ENCODE data around the gene TBX19. TPM values are rescaled to one million over a fixed set of nuclear protein-coding genes. Genes with fewer than 3 reads are reported as not detected.

Gene TBX19
- total and polyA plus RNA-seq, 3 donors from 2014 or later = 1.9 to 2.7 (median 2.7) TPM

GRCh38 chr1:168335500-168335899, 54.8 kb downstream of the TBX19 start:
- H3K27me3 ChIP-seq = no peaks in the 10 kb centered on the region
- H3K36me3 ChIP-seq (ENCODE audit: low read depth, missing control alignments) = no peaks in the 10 kb centered on the region
- no peak overlapping the region for H3K27ac ChIP-seq
- intact Hi-C loops (cut with DNase I; ENCODE audit: low total_unique reads) = no loop called here
- H3K4me3 ChIP-seq = no peak overlapping the region
- WGBS, 2 donors = 77 to 82% methylated on average over 1 of the region's 1 CpG
- H3K4me1 ChIP-seq = no peaks in the 10 kb centered on the region
- no peaks in the 10 kb centered on the region for H3K9me3 ChIP-seq
- no peak for TF ChIP-seq POLR2A (IDR thresholded peaks at IDR 0.05)
- TF ChIP-seq, protein P1, sequence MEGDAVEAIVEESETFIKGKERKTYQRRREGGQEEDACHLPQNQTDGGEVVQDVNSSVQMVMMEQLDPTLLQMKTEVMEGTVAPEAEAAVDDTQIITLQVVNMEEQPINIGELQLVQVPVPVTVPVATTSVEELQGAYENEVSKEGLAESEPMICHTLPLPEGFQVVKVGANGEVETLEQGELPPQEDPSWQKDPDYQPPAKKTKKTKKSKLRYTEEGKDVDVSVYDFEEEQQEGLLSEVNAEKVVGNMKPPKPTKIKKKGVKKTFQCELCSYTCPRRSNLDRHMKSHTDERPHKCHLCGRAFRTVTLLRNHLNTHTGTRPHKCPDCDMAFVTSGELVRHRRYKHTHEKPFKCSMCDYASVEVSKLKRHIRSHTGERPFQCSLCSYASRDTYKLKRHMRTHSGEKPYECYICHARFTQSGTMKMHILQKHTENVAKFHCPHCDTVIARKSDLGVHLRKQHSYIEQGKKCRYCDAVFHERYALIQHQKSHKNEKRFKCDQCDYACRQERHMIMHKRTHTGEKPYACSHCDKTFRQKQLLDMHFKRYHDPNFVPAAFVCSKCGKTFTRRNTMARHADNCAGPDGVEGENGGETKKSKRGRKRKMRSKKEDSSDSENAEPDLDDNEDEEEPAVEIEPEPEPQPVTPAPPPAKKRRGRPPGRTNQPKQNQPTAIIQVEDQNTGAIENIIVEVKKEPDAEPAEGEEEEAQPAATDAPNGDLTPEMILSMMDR (IDR thresholded peaks at IDR 0.05) = no peak
- no peak for DNase-seq

DNA sequence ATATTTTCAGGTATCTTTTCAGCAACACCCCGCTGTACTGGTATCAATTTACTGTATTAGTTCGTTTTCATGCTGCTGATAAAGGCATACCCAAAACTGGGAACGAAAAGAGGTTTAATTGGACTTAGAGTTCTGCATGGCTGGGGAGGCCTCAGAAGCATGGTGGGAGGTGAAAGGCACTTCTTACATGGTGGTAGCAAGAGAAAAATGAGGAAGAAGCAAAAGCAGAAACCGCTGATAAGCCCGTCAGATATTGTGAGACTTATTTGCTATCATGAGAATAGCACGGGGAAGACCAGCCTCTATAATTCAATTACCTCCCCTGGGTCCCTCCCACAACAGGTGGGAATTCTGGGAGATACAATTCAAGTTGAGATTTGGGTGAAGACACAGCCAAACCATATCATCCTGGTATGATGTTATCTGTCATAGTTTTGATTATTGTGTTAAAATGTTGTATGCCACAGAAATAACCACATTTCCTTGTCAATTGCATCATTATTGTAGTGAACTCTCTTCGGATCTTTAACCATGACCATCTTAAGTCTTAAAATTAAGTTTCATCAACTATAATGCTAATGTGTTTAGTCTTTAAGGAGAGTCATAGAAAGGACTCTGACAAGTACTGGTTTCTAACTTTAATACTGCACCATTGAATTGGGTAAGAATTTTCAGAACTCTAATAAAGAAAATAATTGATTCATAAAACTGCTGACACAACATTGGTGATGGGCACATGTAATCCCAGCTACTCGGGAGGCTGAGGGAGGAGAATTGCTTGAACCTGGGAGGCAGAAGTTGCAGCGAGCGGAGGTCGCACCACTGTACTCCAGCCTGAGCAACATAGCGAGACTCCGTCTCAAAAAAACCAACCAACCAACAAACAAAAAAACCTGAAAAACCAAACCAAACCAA, 58.2 kb downstream of the TBX19 start:
- no peak overlapping the region for H3K27ac ChIP-seq
- TF ChIP-seq POLR2A (IDR thresholded peaks at IDR 0.05) = no peak
- TF ChIP-seq, protein P1 (IDR thresholded peaks at IDR 0.05) = no peak
- peaks cover 8% of the 10 kb centered on the region for H3K4me1 ChIP-seq
- intact Hi-C loops (cut with DNase I; ENCODE audit: low total_unique reads) = no loop called here
- H3K9me3 ChIP-seq = no peaks in the 10 kb centered on the region
- H3K4me3 ChIP-seq = no peak overlapping the region
- no peaks in the 10 kb centered on the region for H3K27me3 ChIP-seq
- no peak for DNase-seq
- H3K36me3 ChIP-seq (ENCODE audit: low read depth, missing control alignments) = no peaks in the 10 kb centered on the region
- 88 to 91% methylated on average over 13 of the region's 13 CpGs for WGBS, 2 donors

DNA sequence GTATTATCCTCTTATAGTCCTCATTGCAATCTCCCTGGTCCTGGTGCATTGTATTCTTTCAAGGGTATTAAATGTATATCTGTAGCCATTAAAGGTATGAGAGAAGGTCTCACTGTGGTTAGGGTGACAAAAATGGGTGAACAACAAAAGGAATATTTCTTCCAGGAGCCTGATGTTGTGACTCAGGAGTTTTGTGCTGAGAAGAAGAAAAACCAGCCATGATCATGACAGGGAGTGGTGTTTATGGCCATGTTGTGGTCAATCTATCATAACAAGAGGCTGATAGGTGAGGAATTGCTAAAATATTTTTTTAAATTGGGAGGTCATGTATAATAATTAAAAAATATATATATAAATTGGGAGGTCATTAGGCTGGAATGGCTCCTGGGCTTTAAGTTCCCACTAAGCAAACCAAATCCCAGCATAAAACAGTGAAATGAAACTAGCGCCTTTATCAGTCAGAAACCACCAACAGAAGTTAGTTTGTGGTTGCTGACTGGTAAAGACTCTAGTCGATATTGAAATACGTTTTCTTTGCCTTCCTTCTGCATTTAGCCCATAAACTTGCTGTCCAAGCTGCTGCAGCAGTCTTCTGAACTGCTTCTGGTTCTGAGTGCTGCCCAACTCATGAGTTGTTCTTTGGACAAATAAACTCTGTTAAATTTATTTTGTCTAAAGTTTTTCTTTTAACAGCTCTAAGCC, 60.3 kb downstream of the TBX19 start:
- no peaks in the 10 kb centered on the region for H3K9me3 ChIP-seq
- intact Hi-C loops (cut with DNase I; ENCODE audit: low total_unique reads) = no loop called here
- WGBS, 2 donors = 75 to 88% methylated on average over 3 of the region's 3 CpGs

DNA sequence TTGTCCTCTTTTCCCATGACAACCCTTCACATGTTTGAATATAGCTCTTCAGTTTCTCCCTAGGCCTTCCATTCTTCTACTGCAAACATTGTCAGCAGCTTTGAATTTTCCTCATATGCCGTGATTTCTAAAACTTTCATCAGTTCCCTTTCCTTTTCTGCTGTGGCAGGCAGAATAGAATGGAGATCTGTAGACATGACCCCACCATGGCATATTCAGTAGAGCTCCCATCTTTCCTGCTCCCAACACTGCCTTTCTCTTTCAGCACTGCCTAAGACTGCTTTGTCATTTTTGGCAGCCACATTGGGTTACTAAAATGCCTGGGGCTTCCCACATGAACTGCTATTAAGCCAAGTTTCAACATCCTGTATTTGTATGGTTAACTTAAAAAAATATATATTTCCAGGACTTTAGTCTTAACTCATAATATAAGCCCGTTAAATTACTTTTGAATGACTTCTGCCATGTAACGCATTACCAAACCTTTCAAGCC, 60.9 kb downstream of the TBX19 start:
- DNase-seq = no peak
- Histone ChIP-seq H3K4me3 (no peak overlapping the region), H3K4me1 (peaks cover 8% of the 10 kb centered on the region), H3K36me3 (ENCODE audit: low read depth, missing control alignments) (no peaks in the 10 kb centered on the region), H3K27me3 (no peaks in the 10 kb centered on the region), H3K27ac (no peak overlapping the region), H3K9me3 (no peaks in the 10 kb centered on the region)
- TF ChIP-seq, protein P1 (IDR thresholded peaks at IDR 0.05) = no peak
- no peak for TF ChIP-seq POLR2A (IDR thresholded peaks at IDR 0.05)
- intact Hi-C loops (cut with DNase I; ENCODE audit: low total_unique reads) = no loop called here
- WGBS, 2 donors = 72 to 93% methylated on average over 3 of the region's 3 CpGs

More for the DNA sequence above, 60.3 kb downstream of the TBX19 start:
- Histone ChIP-seq H3K36me3 (ENCODE audit: low read depth, missing control alignments) (no peaks in the 10 kb centered on the region), H3K4me1 (peaks cover 8% of the 10 kb centered on the region), H3K4me3 (no peak overlapping the region), H3K27ac (no peak overlapping the region), H3K27me3 (no peaks in the 10 kb centered on the region)
- TF ChIP-seq POLR2A (IDR thresholded peaks at IDR 0.05) = no peak
- TF ChIP-seq, protein P1 (IDR thresholded peaks at IDR 0.05) = no peak
- DNase-seq = no peak

All from testis (tissue), 3 donors.